K562 (cell line): ENCODE measurements around the gene EPN3. TPM values are rescaled to one million over a fixed set of nuclear protein-coding genes. Genes with fewer than 3 reads are reported as not detected.

Experiments
- FUS ChIP-seq: fragments of 200-400 bp; formaldehyde crosslinking; optimal IDR thresholded peaks from 2 replicates; pipeline ENCODE3; 2017; ENCODE audit warnings: low read depth, low read length
- GATAD2A ChIP-seq: fragments of 450-650 bp; IDR thresholded peaks from 2 replicates; pipeline ENCODE4 v1.6.1; 2017
- RBM25 ChIP-seq: fragments of 200-400 bp; formaldehyde crosslinking; IDR thresholded peaks from 2 replicates; pipeline ENCODE4 v1.6.1; 2018; ENCODE audit warnings: low read length, low read depth, moderate library complexity; ENCODE audit not compliant: severe bottlenecking
- STAT5B ChIP-seq: fragments of 250-450 bp; sonication (Bioruptor Pico); IDR thresholded peaks from 2 replicates; pipeline ENCODE4 v1.8.0; 2021; ENCODE audit warnings: mild to moderate bottlenecking, inconsistent platforms
- ZNF347 ChIP-seq: fragments of 450-650 bp; formaldehyde crosslinking; IDR thresholded peaks from 2 replicates; pipeline ENCODE4 v1.4.0; 2020; ENCODE audit warnings: low read depth, mild to moderate bottlenecking, moderate library complexity
- ZNF583 ChIP-seq: fragments of 250-450 bp; sonication (Bioruptor Pico); IDR thresholded peaks from 2 replicates; pipeline ENCODE4 v1.4.0; 2020
- ZNF76 ChIP-seq: fragments of 250-450 bp; sonication (Bioruptor Pico); IDR thresholded peaks from 2 replicates; pipeline ENCODE4 v1.4.0; 2020; ENCODE audit warnings: mild to moderate bottlenecking, moderate library complexity, borderline replicate concordance
- polyA plus RNA-seq, 8 experiments: library from polyadenylated mRNA; depleted of rRNA in 4 of 8; stranded (reverse) in 5 of 8; unstranded in 3 of 8; fragments of >200 nt; fragmentation: Nextera tagmentation in 2 of 8; fragmentation: Illumina TruSeq in 1 of 8; extraction: Ambion mirVana in 2 of 8; extraction: Trizol in 1 of 8; gene quantifications; 2 replicates each; pipeline versions ENCODE4 v1.2.1 to v1.2.3, GENCODE V29; 2011 to 2014; ENCODE audit warnings: inconsistent platforms in 1 of 8, missing spikeins in 1 of 8
- total RNA-seq, 7 experiments: library from RNA; depleted of rRNA in 6 of 7; stranded (reverse); fragments of >200 nt in 6 of 7; fragmentation: Illumina TruSeq in 2 of 7; extraction: Trizol in 2 of 7; gene quantifications; 2 replicates each; pipeline versions ENCODE4 v1.2.1 to v1.2.3, GENCODE V29; 2011 to 2021; ENCODE audit warnings: low replicate concordance in 1 of 7
- TF ChIP-seq, protein P1 (sequence below): fragments of 250-450 bp; sonication (Bioruptor Pico); IDR thresholded peaks from 2 replicates; pipeline ENCODE4 v1.4.0; 2020; ENCODE audit warnings: mild to moderate bottlenecking, moderate library complexity, borderline replicate concordance
- TF ChIP-seq, protein P2 (sequence below): fragments of 250-450 bp; sonication (Bioruptor Pico); IDR thresholded peaks from 2 replicates; pipeline ENCODE4 v1.4.0; 2020; ENCODE audit warnings: mild to moderate bottlenecking, moderate library complexity

The EPN3 gene
- total and polyA plus RNA-seq, 9 of the 15 experiments (the other 6 are each of a cell fraction or from before 2014, with no cell fraction given), result 0.16 TPM; not detected in 8

DNA sequence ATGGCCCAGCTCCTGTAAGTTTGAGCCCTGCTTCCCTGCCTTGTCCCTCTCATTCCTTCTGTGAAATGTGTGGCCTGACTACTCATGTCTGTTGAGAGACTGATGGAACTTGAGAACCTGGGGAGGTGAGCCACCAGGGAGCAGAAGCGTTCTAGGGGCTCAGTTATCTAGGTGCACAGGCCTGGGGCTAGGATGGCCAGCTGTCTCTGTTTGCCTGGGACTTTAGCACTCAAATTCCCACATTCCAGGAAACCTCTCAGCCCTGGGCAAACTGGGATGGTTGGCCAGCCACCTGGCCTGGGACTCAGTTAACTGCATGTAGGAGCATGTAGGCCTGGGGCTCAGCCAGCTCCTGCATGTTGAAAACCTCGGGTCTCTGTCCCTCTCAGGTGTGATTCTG, 9.3 kb upstream of the EPN3 start (continued):
- TF ChIP-seq, protein P1, sequence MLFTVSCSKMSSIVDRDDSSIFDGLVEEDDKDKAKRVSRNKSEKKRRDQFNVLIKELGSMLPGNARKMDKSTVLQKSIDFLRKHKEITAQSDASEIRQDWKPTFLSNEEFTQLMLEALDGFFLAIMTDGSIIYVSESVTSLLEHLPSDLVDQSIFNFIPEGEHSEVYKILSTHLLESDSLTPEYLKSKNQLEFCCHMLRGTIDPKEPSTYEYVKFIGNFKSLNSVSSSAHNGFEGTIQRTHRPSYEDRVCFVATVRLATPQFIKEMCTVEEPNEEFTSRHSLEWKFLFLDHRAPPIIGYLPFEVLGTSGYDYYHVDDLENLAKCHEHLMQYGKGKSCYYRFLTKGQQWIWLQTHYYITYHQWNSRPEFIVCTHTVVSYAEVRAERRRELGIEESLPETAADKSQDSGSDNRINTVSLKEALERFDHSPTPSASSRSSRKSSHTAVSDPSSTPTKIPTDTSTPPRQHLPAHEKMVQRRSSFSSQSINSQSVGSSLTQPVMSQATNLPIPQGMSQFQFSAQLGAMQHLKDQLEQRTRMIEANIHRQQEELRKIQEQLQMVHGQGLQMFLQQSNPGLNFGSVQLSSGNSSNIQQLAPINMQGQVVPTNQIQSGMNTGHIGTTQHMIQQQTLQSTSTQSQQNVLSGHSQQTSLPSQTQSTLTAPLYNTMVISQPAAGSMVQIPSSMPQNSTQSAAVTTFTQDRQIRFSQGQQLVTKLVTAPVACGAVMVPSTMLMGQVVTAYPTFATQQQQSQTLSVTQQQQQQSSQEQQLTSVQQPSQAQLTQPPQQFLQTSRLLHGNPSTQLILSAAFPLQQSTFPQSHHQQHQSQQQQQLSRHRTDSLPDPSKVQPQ (CRISPR knock-in tag), result no peak
- TF ChIP-seq STAT5B (CRISPR knock-in tag), result no peak
- TF ChIP-seq ZNF583 (CRISPR knock-in tag), result no peak
- TF ChIP-seq RBM25, result no peak
- TF ChIP-seq ZNF76, result no peak
- no peak for TF ChIP-seq GATAD2A
- no peak for TF ChIP-seq ZNF347
- no peak for TF ChIP-seq FUS
- TF ChIP-seq, protein P2, sequence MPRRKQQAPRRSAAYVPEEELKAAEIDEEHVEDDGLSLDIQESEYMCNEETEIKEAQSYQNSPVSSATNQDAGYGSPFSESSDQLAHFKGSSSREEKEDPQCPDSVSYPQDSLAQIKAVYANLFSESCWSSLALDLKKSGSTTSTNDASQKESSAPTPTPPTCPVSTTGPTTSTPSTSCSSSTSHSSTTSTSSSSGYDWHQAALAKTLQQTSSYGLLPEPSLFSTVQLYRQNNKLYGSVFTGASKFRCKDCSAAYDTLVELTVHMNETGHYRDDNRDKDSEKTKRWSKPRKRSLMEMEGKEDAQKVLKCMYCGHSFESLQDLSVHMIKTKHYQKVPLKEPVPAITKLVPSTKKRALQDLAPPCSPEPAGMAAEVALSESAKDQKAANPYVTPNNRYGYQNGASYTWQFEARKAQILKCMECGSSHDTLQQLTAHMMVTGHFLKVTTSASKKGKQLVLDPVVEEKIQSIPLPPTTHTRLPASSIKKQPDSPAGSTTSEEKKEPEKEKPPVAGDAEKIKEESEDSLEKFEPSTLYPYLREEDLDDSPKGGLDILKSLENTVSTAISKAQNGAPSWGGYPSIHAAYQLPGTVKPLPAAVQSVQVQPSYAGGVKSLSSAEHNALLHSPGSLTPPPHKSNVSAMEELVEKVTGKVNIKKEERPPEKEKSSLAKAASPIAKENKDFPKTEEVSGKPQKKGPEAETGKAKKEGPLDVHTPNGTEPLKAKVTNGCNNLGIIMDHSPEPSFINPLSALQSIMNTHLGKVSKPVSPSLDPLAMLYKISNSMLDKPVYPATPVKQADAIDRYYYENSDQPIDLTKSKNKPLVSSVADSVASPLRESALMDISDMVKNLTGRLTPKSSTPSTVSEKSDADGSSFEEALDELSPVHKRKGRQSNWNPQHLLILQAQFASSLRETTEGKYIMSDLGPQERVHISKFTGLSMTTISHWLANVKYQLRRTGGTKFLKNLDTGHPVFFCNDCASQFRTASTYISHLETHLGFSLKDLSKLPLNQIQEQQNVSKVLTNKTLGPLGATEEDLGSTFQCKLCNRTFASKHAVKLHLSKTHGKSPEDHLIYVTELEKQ (CRISPR knock-in tag), result no peak
